Dendritic cell treated with granulocyte-macrophage colony-stimulating factor and Interleukin-4, amounts not matched to agents 40 ng/mL and 50 ng/mL, for 4 days (primary cell): ENCODE data around the gene TUBB2B.
"Not testable (repeated sequence)": the region's sequence is repeated elsewhere in the genome, so short reads cannot be mapped to it uniquely, and the experiment has no call there.

Experiments used
- H3K27ac Mint-ChIP-seq: one replicate; pipeline ENCODE4 v1.8.0; 2022; ENCODE audit warnings: mild to moderate bottlenecking, mixed read lengths
- H3K27me3 Mint-ChIP-seq: one replicate; pipeline ENCODE4 v1.8.0; 2022; ENCODE audit warnings: mild to moderate bottlenecking, mixed read lengths
- H3K36me3 Mint-ChIP-seq: one replicate; pipeline ENCODE4 v1.8.0; 2022; ENCODE audit warnings: low read depth, mixed read lengths
- H3K4me1 Mint-ChIP-seq: one replicate; pipeline ENCODE4 v1.8.0; 2022; ENCODE audit warnings: low read depth, mixed read lengths
- H3K4me3 Mint-ChIP-seq: one replicate; pipeline ENCODE4 v1.8.0; 2022; ENCODE audit warnings: mild to moderate bottlenecking, moderate library complexity, mixed read lengths
- H3K9me3 Mint-ChIP-seq: one replicate; pipeline ENCODE4 v1.8.0; 2022; ENCODE audit warnings: mixed read lengths
- intact Hi-C: fragments of 100-400 bp; cut with micrococcal nuclease; formaldehyde crosslinking; loops from one replicate; pipeline ENCODE4 v1.15.0; 2022

The TUBB2B gene

GRCh38 chr6:3188262-3188661, 39.2 kb downstream of the TUBB2B start:
- H3K4me3 Mint-ChIP-seq = no peak overlapping the region

GRCh38 chr6:3186974-3187382, 40.5 kb downstream of the TUBB2B start:
- intact Hi-C loops = no loop called here
- no peaks in the 10 kb centered on the region for H3K4me1 Mint-ChIP-seq
- peaks cover 23% of the 10 kb centered on the region for H3K27me3 Mint-ChIP-seq
- H3K9me3 Mint-ChIP-seq = no peaks in the 10 kb centered on the region
- H3K36me3 Mint-ChIP-seq = no peaks in the 10 kb centered on the region
- no peak overlapping the region for H3K27ac Mint-ChIP-seq
- no peak overlapping the region for H3K4me3 Mint-ChIP-seq

More at GRCh38 chr6:3188262-3188661, 39.2 kb downstream of the TUBB2B start:
- intact Hi-C loops = no loop called here
- no peaks in the 10 kb centered on the region for H3K36me3 Mint-ChIP-seq
- H3K4me1 Mint-ChIP-seq = no peaks in the 10 kb centered on the region
- no peaks in the 10 kb centered on the region for H3K9me3 Mint-ChIP-seq
- no peak overlapping the region for H3K27ac Mint-ChIP-seq
- H3K27me3 Mint-ChIP-seq = peaks cover 23% of the 10 kb centered on the region

GRCh38 chr6:3183066-3183465, 44.4 kb downstream of the TUBB2B start:
- no peak overlapping the region for H3K4me3 Mint-ChIP-seq
- H3K27me3 Mint-ChIP-seq = peaks cover 40% of the 10 kb centered on the region
- no peaks in the 10 kb centered on the region for H3K36me3 Mint-ChIP-seq
- H3K9me3 Mint-ChIP-seq = no peaks in the 10 kb centered on the region
- no peak overlapping the region for H3K27ac Mint-ChIP-seq
- intact Hi-C loops = no loop called here
- no peaks in the 10 kb centered on the region for H3K4me1 Mint-ChIP-seq

- H3K27ac Mint-ChIP-seq = no peak overlapping the region
- H3K4me1 Mint-ChIP-seq = peaks cover 6% of the 10 kb centered on the region
- H3K27me3 Mint-ChIP-seq = peaks cover 37% of the 10 kb centered on the region
- no peak overlapping the region for H3K4me3 Mint-ChIP-seq
- H3K36me3 Mint-ChIP-seq = no peaks in the 10 kb centered on the region
- no peaks in the 10 kb centered on the region for H3K9me3 Mint-ChIP-seq
- intact Hi-C loops = no loop called here
These were observed 46.3 kb downstream of the TUBB2B start for GRCh38 chr6:3181105-3181504.

GRCh38 chr6:3179945-3180344, 47.5 kb downstream of the TUBB2B start:
- H3K4me1 Mint-ChIP-seq, H3K9me3 Mint-ChIP-seq, H3K36me3 Mint-ChIP-seq, H3K4me3 Mint-ChIP-seq, H3K27ac Mint-ChIP-seq, intact Hi-C loops: not testable (repeated sequence)
- H3K27me3 Mint-ChIP-seq = peaks cover 32% of the 10 kb centered on the region

GRCh38 chr6:3178666-3179065, 48.8 kb downstream of the TUBB2B start:
- intact Hi-C loops, H3K9me3 Mint-ChIP-seq, H3K4me3 Mint-ChIP-seq, H3K4me1 Mint-ChIP-seq, H3K27ac Mint-ChIP-seq, H3K36me3 Mint-ChIP-seq: not testable (repeated sequence)
- H3K27me3 Mint-ChIP-seq = peaks cover 24% of the 10 kb centered on the region

- no peaks in the 10 kb centered on the region for H3K36me3 Mint-ChIP-seq
- intact Hi-C loops = no loop called here
- no peaks in the 10 kb centered on the region for H3K9me3 Mint-ChIP-seq
- H3K4me3 Mint-ChIP-seq = no peak overlapping the region
- H3K4me1 Mint-ChIP-seq = peaks cover 6% of the 10 kb centered on the region
- H3K27me3 Mint-ChIP-seq = peaks cover 25% of the 10 kb centered on the region
- no peak overlapping the region for H3K27ac Mint-ChIP-seq
These were observed 50.7 kb downstream of the TUBB2B start for GRCh38 chr6:3176562-3177355.

GRCh38 chr6:3175715-3176402, 51.6 kb downstream of the TUBB2B start:
- Mint-ChIP-seq H3K36me3 (no peaks in the 10 kb centered on the region), H3K27ac (no peak overlapping the region), H3K4me3 (no peak overlapping the region), H3K9me3 (no peaks in the 10 kb centered on the region), H3K4me1 (peaks cover 6% of the 10 kb centered on the region), H3K27me3 (peaks cover 21% of the 10 kb centered on the region)
- intact Hi-C loops = no loop called here
